ENCODE results near the gene NIP7. TPM values are rescaled to one million over a fixed set of nuclear protein-coding genes. Genes with fewer than 3 reads are reported as not detected.

The NIP7 gene
- total RNA-seq, 1 experiment from 2014 or later, result 35.3 TPM

GRCh38 chr16:69364088-69364487 is 24.5 kb downstream of the NIP7 start:
- no peak for ATAC-seq
- BruUV-seq (replicated peaks), result no TSS peak
- in situ Hi-C loops (cut with HindIII; ENCODE audit: low pct_unique_long_range_greater_than_20kb, low sequenced_read_pairs), result no loop called here
- Histone ChIP-seq H3K9me3 (ENCODE audit: control insufficient read depth, insufficient read depth, low read depth, low read length) (no peaks in the 10 kb centered on the region), H3K27me3 (ENCODE audit: control insufficient read depth, insufficient read depth, low read length) (no peaks in the 10 kb centered on the region), H3K36me3 (ENCODE audit: control insufficient read depth, insufficient read depth, low read length) (no peaks in the 10 kb centered on the region; the same call in 1 of the 2 replicates), H3K4me3 (ENCODE audit: low read depth in 2 of 2, low read length in 2 of 2) (no peak overlapping the region), H3K27ac (ENCODE audit: low read length) (no peak overlapping the region), H3K4me1 (ENCODE audit: control insufficient read depth, insufficient read depth, low read length) (no peaks in the 10 kb centered on the region)
- intact Hi-C loops (cut with micrococcal nuclease; ENCODE audit: unreplicated experiment), result no loop called here
- DNase-seq (ENCODE audit: low read depth, low spot score), result no peak
- no peak for TF ChIP-seq SIN3A (IDR thresholded peaks at IDR 0.05; ENCODE audit: borderline replicate concordance, insufficient read depth, low read depth, low read length)
- no peak for TF ChIP-seq CTCF (IDR thresholded peaks at IDR 0.05)
- TF ChIP-seq POLR2AphosphoS5 (IDR thresholded peaks at IDR 0.05; ENCODE audit: low read depth, low read length), result no peak
- no peak for TF ChIP-seq TCF7L2 (IDR thresholded peaks at IDR 0.05; ENCODE audit: low read depth, low read length)
- CTCF ChIA-PET, result no interaction called here
- POLR2A ChIA-PET, result no interaction called here

GRCh38 chr16:69365901-69366300 is 26.3 kb downstream of the NIP7 start:
- in situ Hi-C loops (cut with HindIII; ENCODE audit: low pct_unique_long_range_greater_than_20kb, low sequenced_read_pairs) (no loop called here), intact Hi-C loops (cut with micrococcal nuclease; ENCODE audit: unreplicated experiment) (no loop called here)
- TF ChIP-seq TCF7L2 (IDR thresholded peaks at IDR 0.05; ENCODE audit: low read depth, low read length), result no peak
- TF ChIP-seq SIN3A (IDR thresholded peaks at IDR 0.05; ENCODE audit: borderline replicate concordance, insufficient read depth, low read depth, low read length), result no peak
- TF ChIP-seq POLR2AphosphoS5 (IDR thresholded peaks at IDR 0.05; ENCODE audit: low read depth, low read length), result no peak
- TF ChIP-seq CTCF (IDR thresholded peaks at IDR 0.05), result no peak
- no peak for TF ChIP-seq REST (IDR thresholded peaks at IDR 0.05; ENCODE audit: insufficient read depth in 1 of 2, low read depth in 2 of 2, low read length in 1 of 2)
- BruUV-seq (replicated peaks), result no TSS peak
- no peak for DNase-seq (ENCODE audit: low read depth, low spot score)
- H3K4me3 ChIP-seq (ENCODE audit: low read depth in 2 of 2, low read length in 2 of 2), result no peak overlapping the region
- ATAC-seq, result no peak
- no peaks in the 10 kb centered on the region for H3K4me1 ChIP-seq (ENCODE audit: control insufficient read depth, insufficient read depth, low read length)
- ChIA-PET CTCF (no interaction called here), POLR2A (no interaction called here)
- H3K27ac ChIP-seq (ENCODE audit: low read length), result no peak overlapping the region
- H3K27me3 ChIP-seq (ENCODE audit: control insufficient read depth, insufficient read depth, low read length), result no peaks in the 10 kb centered on the region
- H3K36me3 ChIP-seq (ENCODE audit: control insufficient read depth, insufficient read depth, low read length), result peaks cover 7% of the 10 kb centered on the region
- no peaks in the 10 kb centered on the region for H3K9me3 ChIP-seq (ENCODE audit: control insufficient read depth, insufficient read depth, low read depth, low read length)

Data from Panc1 (cell line).